ENCODE measurements around the gene CDH22. TPM values are rescaled to one million over a fixed set of nuclear protein-coding genes. Genes with fewer than 3 reads are reported as not detected.

Gene CDH22
- total RNA-seq, 3 donors from 2014 or later, result 0.15 to 0.66 (median 0.16) TPM

DNA sequence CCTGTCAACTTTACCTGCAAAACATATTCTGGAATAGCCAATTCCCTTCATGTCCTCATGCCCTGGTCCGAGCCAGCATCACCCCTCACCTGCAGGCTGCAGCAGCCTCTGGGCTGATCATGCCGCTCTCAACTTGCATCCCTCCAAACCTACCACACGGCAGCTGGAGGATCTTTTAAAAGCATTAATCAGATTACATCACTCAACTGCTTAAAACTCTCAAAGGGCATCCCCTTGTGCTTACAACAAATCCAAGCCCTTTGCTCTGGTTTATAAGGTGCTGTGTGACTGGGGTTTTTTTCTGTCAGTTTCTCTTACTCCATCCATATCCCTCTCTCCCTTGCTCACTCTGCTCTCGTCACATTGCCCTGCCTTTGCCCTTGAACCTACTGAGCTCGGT lies 166.2 kb downstream of the CDH22 start:
- H3K36me3 ChIP-seq, result no peaks in the 10 kb centered on the region

GRCh38 chr20:46139908-46140482 lies 168.3 kb downstream of the CDH22 start:
- DNase-seq (ENCODE audit: low spot score in 2 of 2), result peak in 1 of 2 donors; percentile 80
- H3K9me3 ChIP-seq, result no peaks in the 10 kb centered on the region
- intact Hi-C loops (cut with DNase I; ENCODE audit: low total_unique reads), result no loop called here
- H3K4me3 ChIP-seq, result no peak overlapping the region
- TF ChIP-seq POLR2A (IDR thresholded peaks at IDR 0.05), result no peak
- TF ChIP-seq POLR2AphosphoS5 (IDR thresholded peaks at IDR 0.05), result no peak
- TF ChIP-seq, protein P1, sequence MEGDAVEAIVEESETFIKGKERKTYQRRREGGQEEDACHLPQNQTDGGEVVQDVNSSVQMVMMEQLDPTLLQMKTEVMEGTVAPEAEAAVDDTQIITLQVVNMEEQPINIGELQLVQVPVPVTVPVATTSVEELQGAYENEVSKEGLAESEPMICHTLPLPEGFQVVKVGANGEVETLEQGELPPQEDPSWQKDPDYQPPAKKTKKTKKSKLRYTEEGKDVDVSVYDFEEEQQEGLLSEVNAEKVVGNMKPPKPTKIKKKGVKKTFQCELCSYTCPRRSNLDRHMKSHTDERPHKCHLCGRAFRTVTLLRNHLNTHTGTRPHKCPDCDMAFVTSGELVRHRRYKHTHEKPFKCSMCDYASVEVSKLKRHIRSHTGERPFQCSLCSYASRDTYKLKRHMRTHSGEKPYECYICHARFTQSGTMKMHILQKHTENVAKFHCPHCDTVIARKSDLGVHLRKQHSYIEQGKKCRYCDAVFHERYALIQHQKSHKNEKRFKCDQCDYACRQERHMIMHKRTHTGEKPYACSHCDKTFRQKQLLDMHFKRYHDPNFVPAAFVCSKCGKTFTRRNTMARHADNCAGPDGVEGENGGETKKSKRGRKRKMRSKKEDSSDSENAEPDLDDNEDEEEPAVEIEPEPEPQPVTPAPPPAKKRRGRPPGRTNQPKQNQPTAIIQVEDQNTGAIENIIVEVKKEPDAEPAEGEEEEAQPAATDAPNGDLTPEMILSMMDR (IDR thresholded peaks at IDR 0.05), result no peak
- H3K36me3 ChIP-seq, result no peaks in the 10 kb centered on the region
- no peaks in the 10 kb centered on the region for H3K4me1 ChIP-seq
- peaks cover 0 to 41% of the 10 kb centered on the region in 2 donors for H3K27me3 ChIP-seq
- H3K27ac ChIP-seq, result peak overlapping the region; percentile 36 to 54

More for the DNA sequence above, 166.2 kb downstream of the CDH22 start:
- H3K27me3 ChIP-seq, result peaks cover 0 to 41% of the 10 kb centered on the region in 2 donors
- no peak overlapping the region for H3K4me3 ChIP-seq
- no peaks in the 10 kb centered on the region for H3K9me3 ChIP-seq
- DNase-seq (ENCODE audit: low spot score in 2 of 2), result no peak
- TF ChIP-seq POLR2A (IDR thresholded peaks at IDR 0.05), result no peak
- TF ChIP-seq POLR2AphosphoS5 (IDR thresholded peaks at IDR 0.05), result no peak
- TF ChIP-seq, protein P1 (IDR thresholded peaks at IDR 0.05), result no peak
- no peaks in the 10 kb centered on the region for H3K4me1 ChIP-seq
- H3K27ac ChIP-seq, result no peak overlapping the region
- intact Hi-C loops (cut with DNase I; ENCODE audit: low total_unique reads), result no loop called here

- no peak for TF ChIP-seq POLR2A (IDR thresholded peaks at IDR 0.05)
- TF ChIP-seq, protein P1 (IDR thresholded peaks at IDR 0.05), result no peak
- TF ChIP-seq POLR2AphosphoS5 (IDR thresholded peaks at IDR 0.05), result no peak
- DNase-seq (ENCODE audit: low spot score in 2 of 2), result no peak
- Histone ChIP-seq H3K36me3 (no peaks in the 10 kb centered on the region), H3K4me1 (no peaks in the 10 kb centered on the region), H3K27me3 (peaks cover 0 to 41% of the 10 kb centered on the region in 2 donors), H3K9me3 (no peaks in the 10 kb centered on the region), H3K27ac (peak overlapping the region; percentile 36 to 54), H3K4me3 (no peak overlapping the region)
- intact Hi-C loops (cut with DNase I; ENCODE audit: low total_unique reads), result no loop called here
Observed at GRCh38 chr20:46139266-46139889, 168.9 kb downstream of the CDH22 start.

GRCh38 chr20:46137816-46138215 lies 170.5 kb downstream of the CDH22 start:
- no peaks in the 10 kb centered on the region for H3K9me3 ChIP-seq
- intact Hi-C loops (cut with DNase I; ENCODE audit: low total_unique reads), result no loop called here
- H3K27me3 ChIP-seq, result peaks cover 0 to 37% of the 10 kb centered on the region in 2 donors
- no peak overlapping the region for H3K27ac ChIP-seq
- TF ChIP-seq POLR2A (IDR thresholded peaks at IDR 0.05), result no peak
- TF ChIP-seq, protein P1 (IDR thresholded peaks at IDR 0.05), result no peak
- TF ChIP-seq POLR2AphosphoS5 (IDR thresholded peaks at IDR 0.05), result no peak
- no peaks in the 10 kb centered on the region for H3K4me1 ChIP-seq
- H3K36me3 ChIP-seq, result no peaks in the 10 kb centered on the region
- DNase-seq (ENCODE audit: low spot score in 2 of 2), result no peak
- H3K4me3 ChIP-seq, result no peak overlapping the region

DNA sequence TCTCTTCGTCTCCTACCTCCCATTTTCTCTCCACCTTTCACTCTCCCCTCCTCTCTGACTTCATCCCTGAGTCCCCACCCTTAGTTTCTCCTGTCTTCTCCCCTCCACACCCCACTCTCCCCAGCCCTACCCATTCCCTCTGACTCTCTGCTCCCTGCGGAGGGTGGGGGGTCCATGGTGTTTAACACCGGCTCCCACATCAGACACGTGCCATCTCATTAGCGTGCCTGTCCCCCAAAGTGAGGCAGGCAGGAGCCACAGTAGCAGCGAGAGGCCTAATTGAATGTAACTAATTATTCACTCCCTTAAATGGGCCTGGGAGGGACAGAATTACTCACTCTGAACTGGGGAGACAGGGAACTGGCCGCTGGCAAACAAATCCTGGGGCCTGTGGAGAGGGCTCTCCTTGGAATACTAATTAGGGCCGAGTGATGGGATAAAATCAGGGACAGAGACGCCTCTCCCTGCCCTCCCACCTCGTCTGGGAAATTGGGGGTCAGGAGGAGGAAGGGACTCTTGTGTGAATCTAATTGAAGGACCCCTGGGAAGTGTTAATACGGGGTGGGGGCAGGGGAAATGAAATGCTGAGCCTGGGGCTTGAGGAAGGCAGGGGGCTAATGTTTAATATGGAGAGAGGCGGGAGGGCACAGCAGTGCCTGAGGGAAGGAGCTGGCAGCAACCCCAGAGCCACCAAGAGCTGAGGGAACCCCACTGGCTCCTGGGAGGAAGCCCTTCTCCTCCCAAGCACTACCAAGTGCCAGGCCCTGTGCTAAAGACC lies 172.3 kb downstream of the CDH22 start:
- H3K4me3 ChIP-seq, result no peak overlapping the region
- no peaks in the 10 kb centered on the region for H3K9me3 ChIP-seq
- intact Hi-C loops (cut with DNase I; ENCODE audit: low total_unique reads), result no loop called here
- H3K27ac ChIP-seq, result no peak overlapping the region
- TF ChIP-seq, protein P1 (IDR thresholded peaks at IDR 0.05), result no peak
- TF ChIP-seq POLR2A (IDR thresholded peaks at IDR 0.05) (no peak), POLR2AphosphoS5 (IDR thresholded peaks at IDR 0.05) (no peak)
- DNase-seq (ENCODE audit: low spot score in 2 of 2), result no peak
- H3K27me3 ChIP-seq, result peaks cover 0 to 26% of the 10 kb centered on the region in 2 donors
- H3K36me3 ChIP-seq, result no peaks in the 10 kb centered on the region
- peaks cover 0 to 13% of the 10 kb centered on the region in 2 donors for H3K4me1 ChIP-seq
